HCT116 (cell line): ENCODE results near the gene RCSD1. TPM values are rescaled to one million over a fixed set of nuclear protein-coding genes. Genes with fewer than 3 reads are reported as not detected.

Source experiments
- ATAC-seq: fragments of 200-7000 bp; cut with Tn5 transposase; 2 replicates; pipeline ENCODE4 v1.9.1; 2020; ENCODE audit warnings: mild to moderate bottlenecking, moderate library complexity
- BruUV-seq: library from RNA; stranded (reverse); fragments of 400-500 nt; replicated peaks from 2 replicates; lab custom pipeline; 2021; lab: Mats Ljungman, UMichigan
- CTCF ChIA-PET: fragments of 300-600 bp; sonication (Branson Sonifier 250); formaldehyde crosslinking; loops from one replicate; lab custom pipeline; 2021; ENCODE audit warnings: antibody characterized with exemption; lab: Charles Lee
- POLR2A ChIA-PET: fragments of 300-600, 350-600 bp; sonication (Branson Sonifier 250); formaldehyde crosslinking; loops from one replicate; lab custom pipeline; 2021; ENCODE audit warnings: antibody characterized with exemption; lab: Charles Lee
- RAD21 ChIA-PET, 2 experiments: fragments of 300-600 bp; sonication (Branson Sonifier 250); formaldehyde crosslinking; loops; one replicate each; lab custom pipeline; 2023; ENCODE audit warnings: low total read pairs in 2 of 2; ENCODE audit not compliant: uncharacterized antibody in 2 of 2, unreplicated experiment in 2 of 2, low non-redundant PET in 1 of 2; lab: Charles Lee
- DNase-seq: peaks from one replicate; pipeline ENCODE4 v3.0.0-alpha.2; 2010; ENCODE audit warnings: low read depth, low spot score
- H2AFZ ChIP-seq: fragments of 200-600 bp; shearing (Covaris generic), sonication (generic); 2 replicates; pipeline ENCODE4 v1.6.1; 2017; ENCODE audit warnings: low read depth, mixed run types, mixed read lengths, antibody characterized with exemption, low read length; ENCODE audit not compliant: poor library complexity, severe bottlenecking
- H3K27ac ChIP-seq: 2 replicates; pipeline ENCODE4 v1.5.1; 2012; ENCODE audit warnings: low read depth, low read length
- H3K27me3 ChIP-seq: fragments of 200-600 bp; sonication (generic); 2 replicates; pipeline ENCODE4 v1.6.1; 2016; ENCODE audit warnings: mixed run types, low read length, mixed read lengths; ENCODE audit not compliant: insufficient read depth
- H3K36me3 ChIP-seq, 2 experiments: fragments of 200-500 bp in 1 of 2; fragments of 200-600 bp in 1 of 2; sonication (Bioruptor generic) in 1 of 2; sonication (generic) in 1 of 2; 2 replicates each; pipeline versions ENCODE4 v1.5.1 to v1.6.1; 2014 to 2016; ENCODE audit warnings: low read length in 2 of 2, inconsistent platforms in 1 of 2, mixed read lengths in 1 of 2, mixed run types in 1 of 2; ENCODE audit not compliant: insufficient read depth in 2 of 2, control insufficient read depth in 1 of 2
- H3K4me1 ChIP-seq, 2 experiments: fragments of 200-600 bp in 1 of 2; sonication (generic) in 1 of 2; 2 replicates each; pipeline versions ENCODE4 v1.5.1 to v1.6.1; 2012 to 2017; ENCODE audit warnings: low read length in 2 of 2, inconsistent platforms in 1 of 2, mild to moderate bottlenecking in 1 of 2, mixed read lengths in 1 of 2, mixed run types in 1 of 2, moderate library complexity in 1 of 2; ENCODE audit not compliant: insufficient read depth in 2 of 2, control insufficient read depth in 1 of 2
- H3K4me2 ChIP-seq: fragments of 200-600 bp; sonication (generic); 2 replicates; pipeline ENCODE4 v1.6.1; 2017; ENCODE audit warnings: mixed run types, low read length, mixed read lengths
- H3K4me3 ChIP-seq, 2 experiments: fragments of 200-600 bp in 1 of 2; sonication (generic) in 1 of 2; replicated peaks in 1 of 2; 2 replicates each; pipeline ENCODE4 v1.5.1; 2011 to 2016; ENCODE audit warnings: low read length in 2 of 2, control low read depth in 1 of 2, low read depth in 1 of 2, mild to moderate bottlenecking in 1 of 2, mixed read lengths in 1 of 2, mixed run types in 1 of 2
- H3K79me2 ChIP-seq: fragments of 200-600 bp; sonication (generic); 2 replicates; pipeline ENCODE4 v1.6.1; 2017; ENCODE audit warnings: mild to moderate bottlenecking, mixed run types, low read length, moderate library complexity, mixed read lengths; ENCODE audit not compliant: insufficient read depth
- H3K9ac ChIP-seq: fragments of 200-600 bp; sonication (generic); 2 replicates; pipeline ENCODE4 v1.6.1; 2016; ENCODE audit warnings: low read length, mixed read lengths
- H3K9me2 ChIP-seq: fragments of 200-600 bp; sonication (generic), shearing (Covaris generic); 2 replicates; pipeline ENCODE4 v1.6.1; 2017; ENCODE audit warnings: mixed run types, mild to moderate bottlenecking, moderate library complexity; ENCODE audit not compliant: insufficient read depth
- H3K9me3 ChIP-seq, 2 experiments: fragments of 200-500 bp in 1 of 2; fragments of 200-600 bp in 1 of 2; sonication (Bioruptor generic) in 1 of 2; sonication (generic) in 1 of 2; 2 replicates each; pipeline ENCODE4 v1.6.1; 2014 to 2017; ENCODE audit warnings: low read length in 2 of 2, mixed read lengths in 2 of 2, inconsistent platforms in 1 of 2, low read depth in 1 of 2, mild to moderate bottlenecking in 1 of 2, mixed run types in 1 of 2, moderate library complexity in 1 of 2; ENCODE audit not compliant: control insufficient read depth in 1 of 2, insufficient read depth in 1 of 2
- H4K20me1 ChIP-seq: fragments of 200-600 bp; sonication (generic), shearing (Covaris generic); 2 replicates; pipeline ENCODE4 v1.6.1; 2017; ENCODE audit warnings: mixed run types, mild to moderate bottlenecking, moderate library complexity; ENCODE audit not compliant: insufficient read depth
- ATF3 ChIP-seq: IDR thresholded peaks from 2 replicates; pipeline ENCODE4 v1.6.1; 2012
- CBX3 ChIP-seq: IDR thresholded peaks from 2 replicates; pipeline ENCODE4 v1.6.1; 2012; ENCODE audit warnings: low read depth
- EGR1 ChIP-seq: IDR thresholded peaks from 2 replicates; pipeline ENCODE4 v1.6.1; 2012; ENCODE audit warnings: low read depth
- ELF1 ChIP-seq: IDR thresholded peaks from 2 replicates; pipeline ENCODE4 v1.6.1; 2012; ENCODE audit warnings: low read depth, borderline replicate concordance
- EZH2 ChIP-seq: fragments of 200-600 bp; sonication (generic); IDR thresholded peaks from 2 replicates; pipeline ENCODE4 v1.6.1; 2017; ENCODE audit warnings: antibody characterized with exemption, mixed run types
- EZH2phosphoT487 ChIP-seq: fragments of 200-600 bp; IDR thresholded peaks from 2 replicates; pipeline ENCODE4 v1.6.1; 2018; ENCODE audit warnings: antibody characterized with exemption, borderline replicate concordance
- FOSL1 ChIP-seq: IDR thresholded peaks from 2 replicates; pipeline ENCODE4 v1.6.1; 2012; ENCODE audit warnings: low read depth
- JUND ChIP-seq: IDR thresholded peaks from 2 replicates; pipeline ENCODE4 v1.6.1; 2012
- POLR2A ChIP-seq: IDR thresholded peaks from 2 replicates; pipeline ENCODE4 v1.7.0; 2011; ENCODE audit warnings: borderline replicate concordance; ENCODE audit not compliant: insufficient read depth, insufficient read length; ENCODE audit errors: extremely low read depth
- RAD21 ChIP-seq: IDR thresholded peaks from 2 replicates; pipeline ENCODE4 v1.6.1; 2012; ENCODE audit warnings: low read depth, mild to moderate bottlenecking
- SP1 ChIP-seq: IDR thresholded peaks from 2 replicates; pipeline ENCODE4 v1.6.1; 2012; ENCODE audit warnings: low read depth
- YY1 ChIP-seq: IDR thresholded peaks from 2 replicates; pipeline ENCODE4 v1.6.1; 2011; ENCODE audit warnings: low read length, low read depth, moderate library complexity, mild to moderate bottlenecking; ENCODE audit not compliant: insufficient replicate concordance; ENCODE audit errors: extremely low read depth
- ZBTB33 ChIP-seq: IDR thresholded peaks from 2 replicates; pipeline ENCODE4 v1.6.1; 2011; ENCODE audit warnings: mild to moderate bottlenecking, low read length, moderate library complexity; ENCODE audit not compliant: insufficient replicate concordance; ENCODE audit errors: extremely low read depth
- ZNF274 ChIP-seq: fragments of 200-500 bp; sonication (Bioruptor generic); IDR thresholded peaks from 2 replicates; pipeline ENCODE4 v1.6.1; 2014; ENCODE audit warnings: mild to moderate bottlenecking, low read depth, low read length, inconsistent platforms
- intact Hi-C: fragments of 100-400 bp; cut with micrococcal nuclease; formaldehyde crosslinking; loops from 2 replicates; pipeline ENCODE4 v1.10.0; 2022
- total RNA-seq: library from RNA; stranded (reverse); gene quantifications from one replicate; pipeline ENCODE4 v1.2.1, GENCODE V29; 2021; ENCODE audit not compliant: unreplicated experiment
- TF ChIP-seq, protein P1 (sequence below): IDR thresholded peaks from 2 replicates; pipeline ENCODE4 v1.6.1; 2012; ENCODE audit warnings: low read depth

RCSD1 gene
- total RNA-seq, 1 experiment from 2014 or later, result 0.15 TPM

DNA sequence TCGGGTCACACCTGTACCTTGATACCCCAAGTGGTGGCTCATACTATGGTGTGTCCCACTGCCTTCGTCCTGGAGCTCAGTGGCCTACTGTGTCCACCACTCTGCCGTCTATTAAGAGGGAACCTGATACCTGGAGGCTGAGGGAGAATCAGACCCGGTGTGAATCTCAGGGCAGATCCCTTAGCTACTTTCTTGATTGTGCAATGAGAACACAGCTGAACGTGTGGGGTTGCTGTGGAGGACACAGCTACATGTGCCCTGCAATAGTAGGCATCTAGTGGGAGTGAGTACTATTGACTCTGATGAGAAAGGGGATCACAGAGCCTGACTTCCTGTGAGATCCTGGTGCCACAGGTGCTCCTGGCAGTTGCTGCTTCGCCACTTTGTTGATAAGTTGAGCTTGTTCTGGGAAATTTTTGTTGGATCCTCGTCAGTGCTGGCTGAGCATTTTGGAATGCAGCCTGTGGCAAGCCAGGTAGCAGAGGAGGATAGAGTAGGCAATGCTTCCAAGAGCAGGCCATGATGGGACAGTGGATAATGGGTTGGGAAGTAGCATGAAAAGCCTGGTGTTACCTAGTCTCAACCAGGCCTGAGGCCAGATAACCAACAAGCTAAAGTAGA is 63.5 kb downstream of the RCSD1 start (continued):
- TF ChIP-seq, protein P1, sequence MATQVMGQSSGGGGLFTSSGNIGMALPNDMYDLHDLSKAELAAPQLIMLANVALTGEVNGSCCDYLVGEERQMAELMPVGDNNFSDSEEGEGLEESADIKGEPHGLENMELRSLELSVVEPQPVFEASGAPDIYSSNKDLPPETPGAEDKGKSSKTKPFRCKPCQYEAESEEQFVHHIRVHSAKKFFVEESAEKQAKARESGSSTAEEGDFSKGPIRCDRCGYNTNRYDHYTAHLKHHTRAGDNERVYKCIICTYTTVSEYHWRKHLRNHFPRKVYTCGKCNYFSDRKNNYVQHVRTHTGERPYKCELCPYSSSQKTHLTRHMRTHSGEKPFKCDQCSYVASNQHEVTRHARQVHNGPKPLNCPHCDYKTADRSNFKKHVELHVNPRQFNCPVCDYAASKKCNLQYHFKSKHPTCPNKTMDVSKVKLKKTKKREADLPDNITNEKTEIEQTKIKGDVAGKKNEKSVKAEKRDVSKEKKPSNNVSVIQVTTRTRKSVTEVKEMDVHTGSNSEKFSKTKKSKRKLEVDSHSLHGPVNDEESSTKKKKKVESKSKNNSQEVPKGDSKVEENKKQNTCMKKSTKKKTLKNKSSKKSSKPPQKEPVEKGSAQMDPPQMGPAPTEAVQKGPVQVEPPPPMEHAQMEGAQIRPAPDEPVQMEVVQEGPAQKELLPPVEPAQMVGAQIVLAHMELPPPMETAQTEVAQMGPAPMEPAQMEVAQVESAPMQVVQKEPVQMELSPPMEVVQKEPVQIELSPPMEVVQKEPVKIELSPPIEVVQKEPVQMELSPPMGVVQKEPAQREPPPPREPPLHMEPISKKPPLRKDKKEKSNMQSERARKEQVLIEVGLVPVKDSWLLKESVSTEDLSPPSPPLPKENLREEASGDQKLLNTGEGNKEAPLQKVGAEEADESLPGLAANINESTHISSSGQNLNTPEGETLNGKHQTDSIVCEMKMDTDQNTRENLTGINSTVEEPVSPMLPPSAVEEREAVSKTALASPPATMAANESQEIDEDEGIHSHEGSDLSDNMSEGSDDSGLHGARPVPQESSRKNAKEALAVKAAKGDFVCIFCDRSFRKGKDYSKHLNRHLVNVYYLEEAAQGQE, result no peak
- TF ChIP-seq POLR2A (no peak), ATF3 (no peak)

GRCh38 chr1:167694691-167695090 is 64.7 kb downstream of the RCSD1 start:
- no TSS peak for BruUV-seq
- Histone ChIP-seq H3K4me3 (no peak overlapping the region), H3K79me2 (no peaks in the 10 kb centered on the region), H4K20me1 (no peaks in the 10 kb centered on the region), H3K9me2 (no peaks in the 10 kb centered on the region), H3K9ac (no peak overlapping the region), H3K36me3 (no peaks in the 10 kb centered on the region), H3K4me1 (no peaks in the 10 kb centered on the region), H3K9me3 (no peaks in the 10 kb centered on the region), H3K4me2 (no peak overlapping the region), H3K27me3 (no peaks in the 10 kb centered on the region), H3K27ac (no peak overlapping the region)
- intact Hi-C loops, result no loop called here
- no peak for ATAC-seq
- ChIA-PET CTCF (no interaction called here), POLR2A (no interaction called here)
- no peak for DNase-seq
- no peak for TF ChIP-seq FOSL1
- no peak for TF ChIP-seq YY1
- no peak for TF ChIP-seq SP1
- TF ChIP-seq POLR2A, result no peak
- TF ChIP-seq CBX3, result no peak
- TF ChIP-seq EZH2, result no peak
- TF ChIP-seq ZNF274, result no peak
- TF ChIP-seq EZH2phosphoT487, result no peak
- TF ChIP-seq ZBTB33, result no peak
- no peak for TF ChIP-seq RAD21
- TF ChIP-seq JUND, result no peak
- TF ChIP-seq EGR1, result no peak
- TF ChIP-seq, protein P1, result no peak
- TF ChIP-seq ELF1, result no peak
- TF ChIP-seq, all 23 proteins: peak for 0
- H2AFZ ChIP-seq, result no peak overlapping the region
- RAD21 ChIA-PET, result no interaction called here
